HEK293 (cell line): ENCODE data around the gene CES1.
"Not testable (repeated sequence)": the region's sequence is repeated elsewhere in the genome, so short reads cannot be mapped to it uniquely, and the experiment has no call there.

Experiments used
- CTCF ChIA-PET: fragments of 350-600 bp; formaldehyde crosslinking; extraction: SDS; loops from one replicate; lab custom pipeline; 2021; ENCODE audit warnings: antibody characterized with exemption; lab: Yijun Ruan, JAX
- POLR2A ChIA-PET: fragments of 300-600 bp; formaldehyde crosslinking; extraction: SDS; loops from one replicate; lab custom pipeline; 2020; ENCODE audit warnings: antibody characterized with exemption, inconsistent platforms; lab: Yijun Ruan, JAX
- H3K27ac ChIP-seq: fragments of 200-500 bp; sonication (Bioruptor generic); 2 replicates; pipeline ENCODE4 v1.5.1; 2014; ENCODE audit warnings: low read depth, low read length, control low read depth, inconsistent platforms; ENCODE audit errors: extremely low read depth
- H3K36me3 ChIP-seq, 2 experiments: fragments of 200-500 bp in 1 of 2; sonication (Bioruptor generic) in 1 of 2; 1 replicate in 1 of 2; 2 replicates in 1 of 2; pipeline ENCODE4 v1.5.1; 2014 to 2017; ENCODE audit warnings: inconsistent platforms in 2 of 2, low read length in 2 of 2; ENCODE audit not compliant: control insufficient read depth in 2 of 2, insufficient read depth in 1 of 2
- H3K4me1 ChIP-seq: fragments of 200-500 bp; sonication (Bioruptor generic); 2 replicates; pipeline ENCODE4 v1.5.1; 2014; ENCODE audit warnings: mild to moderate bottlenecking, low read length, inconsistent platforms; ENCODE audit not compliant: control insufficient read depth, insufficient read depth
- H3K4me3 ChIP-seq: 2 replicates; pipeline ENCODE4 v1.5.1; 2011; ENCODE audit warnings: low read depth, mild to moderate bottlenecking, control low read depth, low read length, moderate library complexity
- H3K9me3 ChIP-seq: fragments of 200-500 bp; sonication (Bioruptor generic); 2 replicates; pipeline ENCODE4 v1.5.1; 2014; ENCODE audit warnings: low read depth, low read length, inconsistent platforms; ENCODE audit not compliant: control insufficient read depth, insufficient read depth
- BCL11B ChIP-seq: fragments of 450-650 bp; formaldehyde crosslinking; IDR thresholded peaks from 2 replicates; pipeline ENCODE4 v1.5.1; 2016; ENCODE audit warnings: low read depth, missing biosample characterization, missing genetic modification characterization
- FEZF1 ChIP-seq: fragments of 450-650 bp; formaldehyde crosslinking; IDR thresholded peaks from 2 replicates; pipeline ENCODE4 v1.5.1; 2016; ENCODE audit warnings: missing biosample characterization, missing genetic modification characterization
- KLF17 ChIP-seq: fragments of 450-650 bp; formaldehyde crosslinking; IDR thresholded peaks from 2 replicates; pipeline ENCODE4 v1.5.1; 2016; ENCODE audit warnings: missing biosample characterization, missing genetic modification characterization
- KLF8 ChIP-seq: fragments of 450-650 bp; formaldehyde crosslinking; IDR thresholded peaks from 2 replicates; pipeline ENCODE4 v1.5.1; 2016; ENCODE audit warnings: missing biosample characterization, missing genetic modification characterization
- PATZ1 ChIP-seq: fragments of 450-650 bp; formaldehyde crosslinking; IDR thresholded peaks from 2 replicates; pipeline ENCODE4 v1.5.1; 2016; ENCODE audit warnings: missing biosample characterization, missing genetic modification characterization
- RBAK ChIP-seq: fragments of 450-650 bp; formaldehyde crosslinking; IDR thresholded peaks from 2 replicates; pipeline ENCODE4 v1.5.1; 2016; ENCODE audit warnings: missing biosample characterization, missing genetic modification characterization
- REPIN1 ChIP-seq: fragments of 450-650 bp; formaldehyde crosslinking; IDR thresholded peaks from 2 replicates; pipeline ENCODE4 v1.5.1; 2017; ENCODE audit warnings: missing biosample characterization, missing genetic modification characterization, low read depth
- SALL2 ChIP-seq: fragments of 450-650 bp; formaldehyde crosslinking; IDR thresholded peaks from 2 replicates; pipeline ENCODE4 v1.5.0; 2017; ENCODE audit warnings: missing biosample characterization, mild to moderate bottlenecking, missing genetic modification characterization, borderline replicate concordance
- ZBTB1 ChIP-seq: fragments of 450-650 bp; formaldehyde crosslinking; IDR thresholded peaks from 2 replicates; pipeline ENCODE4 v1.5.1; 2016; ENCODE audit warnings: missing biosample characterization, missing genetic modification characterization
- ZBTB48 ChIP-seq: fragments of 450-650 bp; formaldehyde crosslinking; IDR thresholded peaks from 2 replicates; pipeline ENCODE4 v1.5.1; 2016; ENCODE audit warnings: missing biosample characterization, missing genetic modification characterization
- ZNF280D ChIP-seq: fragments of 450-650 bp; formaldehyde crosslinking; IDR thresholded peaks from 2 replicates; pipeline ENCODE4 v1.5.1; 2016; ENCODE audit warnings: missing biosample characterization, missing genetic modification characterization
- ZNF366 ChIP-seq: fragments of 450-650 bp; formaldehyde crosslinking; conservative IDR thresholded peaks from 2 replicates; pipeline ENCODE4 v1.5.1; 2016; ENCODE audit warnings: missing biosample characterization, missing genetic modification characterization
- ZNF610 ChIP-seq: fragments of 450-650 bp; formaldehyde crosslinking; IDR thresholded peaks from 2 replicates; pipeline ENCODE4 v1.5.1; 2016; ENCODE audit warnings: missing biosample characterization, missing genetic modification characterization, borderline replicate concordance
- ZNF621 ChIP-seq: fragments of 450-650 bp; formaldehyde crosslinking; IDR thresholded peaks from 2 replicates; pipeline ENCODE4 v1.5.1; 2017; ENCODE audit warnings: missing biosample characterization, missing genetic modification characterization
- ZNF658 ChIP-seq: fragments of 450-650 bp; formaldehyde crosslinking; IDR thresholded peaks from 2 replicates; pipeline ENCODE4; 2016; ENCODE audit warnings: missing biosample characterization, missing genetic modification characterization
- ZNF677 ChIP-seq: fragments of 450-650 bp; IDR thresholded peaks from 2 replicates; pipeline ENCODE4 v1.5.0; 2018; ENCODE audit warnings: missing biosample characterization, mild to moderate bottlenecking, missing genetic modification characterization, moderate library complexity
- ZNF707 ChIP-seq: fragments of 450-650 bp; formaldehyde crosslinking; IDR thresholded peaks from 2 replicates; pipeline ENCODE4 v1.5.1; 2016; ENCODE audit warnings: missing biosample characterization, missing genetic modification characterization
- ZNF830 ChIP-seq: fragments of 450-650 bp; IDR thresholded peaks from 2 replicates; pipeline ENCODE4 v1.5.0; 2018; ENCODE audit warnings: missing biosample characterization, missing genetic modification characterization, low read depth, mild to moderate bottlenecking, moderate library complexity
- TF ChIP-seq, protein P1 (sequence below): fragments of 450-650 bp; formaldehyde crosslinking; IDR thresholded peaks from 2 replicates; pipeline ENCODE4 v1.5.1; 2016; ENCODE audit warnings: missing biosample characterization, missing genetic modification characterization
- TF ChIP-seq, protein P2 (sequence below): fragments of 450-650 bp; formaldehyde crosslinking; IDR thresholded peaks from 2 replicates; pipeline ENCODE4 v1.5.1; 2017; ENCODE audit warnings: missing biosample characterization, mild to moderate bottlenecking, missing genetic modification characterization, moderate library complexity

The CES1 gene

DNA sequence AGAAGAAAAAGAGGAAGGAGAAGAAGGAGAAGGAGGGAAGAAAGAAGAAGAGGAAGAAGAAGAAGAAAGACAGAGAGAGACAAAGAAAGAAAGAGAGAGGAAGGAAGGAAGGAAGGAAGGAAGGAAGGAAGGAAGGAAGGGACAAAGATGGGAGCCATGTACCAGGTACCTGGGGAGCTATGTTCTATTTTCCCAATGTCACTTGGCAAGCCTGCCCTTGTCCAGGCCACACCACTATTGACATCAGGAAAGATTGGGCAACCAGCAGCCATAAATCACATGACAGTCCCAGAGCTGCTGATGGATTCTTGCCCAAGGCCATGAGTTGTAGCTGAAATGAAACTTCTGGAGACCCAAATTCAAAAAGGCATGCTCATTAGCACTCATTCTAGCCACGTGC, 2.7 kb upstream of the CES1 start:
- no peak overlapping the region for H3K4me3 ChIP-seq
- no peaks in the 10 kb centered on the region for H3K4me1 ChIP-seq
- H3K9me3 ChIP-seq: no peaks in the 10 kb centered on the region
- CTCF ChIA-PET: interaction anchor here (0.7 to 0.8 kb wide), 2 partner anchors 123 to 371 kb away, joined by 3 read pairs; no protein-coding TSS in a partner anchor
- TF ChIP-seq ZNF366 (peak; percentile 60; the same call in 1 of the 2 replicates), ZBTB48 (no peak)
- TF ChIP-seq, all 188 proteins: peak for 1
- H3K36me3 ChIP-seq: no peaks in the 10 kb centered on the region
- POLR2A ChIA-PET: no interaction called here
- no peak overlapping the region for H3K27ac ChIP-seq

- H3K4me1 ChIP-seq, H3K36me3 ChIP-seq, CTCF ChIA-PET, H3K9me3 ChIP-seq, POLR2A ChIA-PET, H3K27ac ChIP-seq, H3K4me3 ChIP-seq: not testable (repeated sequence)
Observed at GRCh38 chr16:55835173-55835572, 2.3 kb upstream of the CES1 start.

DNA sequence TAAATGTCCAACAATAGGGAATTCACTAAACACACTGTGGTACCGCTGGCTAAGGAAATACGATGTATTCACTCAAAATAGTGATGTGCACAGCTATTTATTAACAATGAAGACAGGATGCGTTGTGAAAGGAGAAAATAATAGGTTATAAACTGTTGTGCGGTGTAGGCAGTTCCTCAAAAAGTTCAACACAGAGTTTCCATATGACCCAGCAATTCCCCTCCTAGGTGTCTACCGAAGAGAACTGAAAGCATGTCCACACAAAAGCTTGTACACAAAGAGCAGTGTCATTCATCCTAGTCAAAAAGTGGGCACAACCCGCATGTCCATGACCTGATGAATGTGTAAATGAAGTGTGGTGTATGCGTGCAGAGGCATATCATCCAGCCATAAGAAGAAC, 1.2 kb upstream of the CES1 start:
- no peak overlapping the region for H3K4me3 ChIP-seq
- no peak overlapping the region for H3K27ac ChIP-seq
- CTCF ChIA-PET: interaction anchor here (0.6 kb wide), 1 partner anchor 369 kb away, joined by 3 read pairs; no protein-coding TSS in a partner anchor
- no peaks in the 10 kb centered on the region for H3K36me3 ChIP-seq
- no peaks in the 10 kb centered on the region for H3K4me1 ChIP-seq
- H3K9me3 ChIP-seq: no peaks in the 10 kb centered on the region
- POLR2A ChIA-PET: no interaction called here
- TF ChIP-seq ZNF830 (tag by site-specific recombination) (no peak), ZNF610 (tag by site-specific recombination) (no peak), ZNF707 (tag by site-specific recombination) (no peak), KLF17 (tag by site-specific recombination) (no peak), PATZ1 (tag by site-specific recombination) (no peak), SALL2 (no peak), ZNF677 (no peak), ZBTB1 (tag by site-specific recombination) (no peak), BCL11B (tag by site-specific recombination) (no peak), FEZF1 (tag by site-specific recombination) (no peak), ZNF621 (tag by site-specific recombination) (no peak), ZNF280D (tag by site-specific recombination) (no peak), RBAK (no peak), REPIN1 (tag by site-specific recombination) (no peak), KLF8 (tag by site-specific recombination) (no peak), ZNF658 (no peak)
- TF ChIP-seq, protein P1, sequence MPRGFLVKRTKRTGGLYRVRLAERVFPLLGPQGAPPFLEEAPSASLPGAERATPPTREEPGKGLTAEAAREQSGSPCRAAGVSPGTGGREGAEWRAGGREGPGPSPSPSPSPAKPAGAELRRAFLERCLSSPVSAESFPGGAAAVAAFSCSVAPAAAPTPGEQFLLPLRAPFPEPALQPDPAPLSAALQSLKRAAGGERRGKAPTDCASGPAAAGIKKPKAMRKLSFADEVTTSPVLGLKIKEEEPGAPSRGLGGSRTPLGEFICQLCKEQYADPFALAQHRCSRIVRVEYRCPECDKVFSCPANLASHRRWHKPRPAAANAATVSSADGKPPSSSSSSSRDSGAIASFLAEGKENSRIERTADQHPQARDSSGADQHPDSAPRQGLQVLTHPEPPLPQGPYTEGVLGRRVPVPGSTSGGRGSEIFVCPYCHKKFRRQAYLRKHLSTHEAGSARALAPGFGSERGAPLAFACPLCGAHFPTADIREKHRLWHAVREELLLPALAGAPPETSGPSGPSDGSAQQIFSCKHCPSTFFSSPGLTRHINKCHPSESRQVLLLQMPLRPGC (tag by site-specific recombination): no peak
- TF ChIP-seq, protein P2, sequence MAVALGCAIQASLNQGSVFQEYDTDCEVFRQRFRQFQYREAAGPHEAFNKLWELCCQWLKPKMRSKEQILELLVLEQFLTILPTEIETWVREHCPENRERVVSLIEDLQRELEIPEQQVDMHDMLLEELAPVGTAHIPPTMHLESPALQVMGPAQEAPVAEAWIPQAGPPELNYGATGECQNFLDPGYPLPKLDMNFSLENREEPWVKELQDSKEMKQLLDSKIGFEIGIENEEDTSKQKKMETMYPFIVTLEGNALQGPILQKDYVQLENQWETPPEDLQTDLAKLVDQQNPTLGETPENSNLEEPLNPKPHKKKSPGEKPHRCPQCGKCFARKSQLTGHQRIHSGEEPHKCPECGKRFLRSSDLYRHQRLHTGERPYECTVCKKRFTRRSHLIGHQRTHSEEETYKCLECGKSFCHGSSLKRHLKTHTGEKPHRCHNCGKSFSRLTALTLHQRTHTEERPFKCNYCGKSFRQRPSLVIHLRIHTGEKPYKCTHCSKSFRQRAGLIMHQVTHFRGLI: no peak
